ENCODE results near the gene POLR2C.

POLR2C gene

DNA sequence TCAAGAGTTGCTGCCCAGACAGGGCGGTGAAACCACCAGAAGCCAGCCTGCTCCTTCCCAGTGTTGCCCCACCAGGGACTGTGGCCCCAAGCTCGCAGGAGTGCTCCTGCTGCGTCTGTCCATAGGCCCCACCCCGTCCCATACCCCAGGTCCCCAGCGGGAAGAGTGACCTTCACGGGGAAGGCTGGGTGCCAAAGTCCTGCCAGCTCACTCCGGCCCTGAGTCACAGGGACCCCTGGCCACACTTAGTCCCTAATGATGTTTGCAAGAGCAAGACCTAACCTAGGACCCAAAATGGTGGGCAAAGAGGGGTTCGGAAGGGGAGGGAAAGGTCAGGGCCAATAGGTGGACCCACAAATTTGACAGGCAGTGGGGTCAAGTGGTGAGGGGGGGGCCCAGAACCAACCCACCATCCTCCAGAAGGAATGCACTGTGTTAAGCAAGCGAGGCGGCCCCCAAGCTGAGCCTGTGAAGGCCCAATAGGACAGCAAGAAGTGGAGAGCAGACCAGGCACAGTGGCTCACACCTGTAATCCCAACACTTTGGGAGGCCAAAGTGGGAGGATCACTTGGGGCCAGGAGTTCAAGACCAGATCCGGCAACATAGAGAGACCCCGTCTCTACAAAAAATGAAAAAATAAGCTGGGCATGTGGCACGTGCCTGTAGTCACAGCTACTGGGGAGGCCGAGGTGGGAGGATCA is 20.5 kb downstream of the POLR2C start:
- Mint-ChIP-seq H3K9me3 (no peaks in the 10 kb centered on the region), H3K27ac (no peak overlapping the region), H3K27me3 (ENCODE audit: low read depth) (peaks cover 3% of the 10 kb centered on the region), H3K4me3 (peak overlapping the region; percentile 50 to 80 (median 75)), H3K4me1 (peaks cover 30% of the 10 kb centered on the region), H3K36me3 (ENCODE audit: low read depth) (no peaks in the 10 kb centered on the region)
- no peak for TF ChIP-seq CTCF (IDR thresholded peaks at IDR 0.05; ENCODE audit: unreplicated experiment in 3 of 3)

- no peaks in the 10 kb centered on the region for H3K9me3 Mint-ChIP-seq
- no peaks in the 10 kb centered on the region for H3K36me3 Mint-ChIP-seq (ENCODE audit: low read depth)
- TF ChIP-seq CTCF (IDR thresholded peaks at IDR 0.05; ENCODE audit: unreplicated experiment in 3 of 3): no peak
- peak overlapping the region; percentile 66 to 92 (median 88) for H3K4me3 Mint-ChIP-seq
- H3K4me1 Mint-ChIP-seq: peaks cover 29% of the 10 kb centered on the region
- H3K27ac Mint-ChIP-seq: peak overlapping the region in 1 of 3 experiments; percentile 39
- peaks cover 7% of the 10 kb centered on the region for H3K27me3 Mint-ChIP-seq (ENCODE audit: low read depth)
Measured at GRCh38 chr16:57483725-57484514, 21.4 kb downstream of the POLR2C start.

DNA sequence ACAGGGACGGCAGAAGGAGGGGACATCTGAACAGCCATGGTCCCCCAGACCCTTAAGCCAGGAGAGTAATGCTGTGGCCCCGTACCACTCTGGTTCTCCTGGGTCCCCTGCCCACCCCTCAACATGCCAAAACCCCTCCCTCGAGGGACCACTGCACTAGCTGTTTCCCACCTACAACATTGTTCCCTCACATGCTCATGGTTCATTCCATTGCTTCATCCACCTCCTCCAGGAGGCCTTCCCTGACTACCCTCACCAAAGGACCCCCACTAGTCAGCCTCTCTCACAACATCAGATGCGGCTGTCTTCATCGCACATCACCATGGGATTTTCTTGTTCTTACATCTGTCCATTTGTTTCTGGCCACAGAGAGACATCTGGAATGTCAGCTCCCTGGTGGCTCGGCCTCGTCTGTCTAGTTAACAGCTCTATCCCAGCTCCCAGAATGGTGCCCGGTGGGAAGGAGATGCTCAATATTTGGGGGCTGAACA is 22.1 kb downstream of the POLR2C start:
- Mint-ChIP-seq H3K27me3 (ENCODE audit: low read depth) (peaks cover 7% of the 10 kb centered on the region), H3K9me3 (no peaks in the 10 kb centered on the region), H3K27ac (peak overlapping the region in 1 of 3 experiments; percentile 6), H3K4me1 (peaks cover 25% of the 10 kb centered on the region), H3K36me3 (ENCODE audit: low read depth) (no peaks in the 10 kb centered on the region), H3K4me3 (peak overlapping the region; percentile 88 to 97 (median 92))
- TF ChIP-seq CTCF (IDR thresholded peaks at IDR 0.05; ENCODE audit: unreplicated experiment in 3 of 3): no peak

GRCh38 chr16:57485091-57485915 is 22.8 kb downstream of the POLR2C start:
- Mint-ChIP-seq H3K27ac (peak overlapping the region; percentile 24 to 73 (median 54)), H3K27me3 (ENCODE audit: low read depth) (peaks cover 7% of the 10 kb centered on the region), H3K4me1 (peaks cover 20% of the 10 kb centered on the region), H3K4me3 (peak overlapping the region; percentile 88 to 97 (median 92)), H3K9me3 (no peaks in the 10 kb centered on the region), H3K36me3 (ENCODE audit: low read depth) (no peaks in the 10 kb centered on the region)
- no peak for TF ChIP-seq CTCF (IDR thresholded peaks at IDR 0.05; ENCODE audit: unreplicated experiment in 3 of 3)

GRCh38 chr16:57485916-57486857 is 23.7 kb downstream of the POLR2C start, which contains the start of gene DOK4:
TSS of gene DOK4 (minus strand) at chr16:57486493. CDS start at chr16:57479507, 6,986 bp downstream.
- Mint-ChIP-seq H3K4me1 (peaks cover 20% of the 10 kb centered on the region), H3K27ac (peak within 1 kb of the TSS; percentile 67 to 92 (median 80)), H3K4me3 (peak within 1 kb of the TSS; percentile 88 to 97 (median 92)), H3K9me3 (no peaks in the 10 kb centered on the region), H3K36me3 (ENCODE audit: low read depth) (no peaks in the 10 kb centered on the region), H3K27me3 (ENCODE audit: low read depth) (peaks cover 7% of the 10 kb centered on the region)
- no peak for TF ChIP-seq CTCF (IDR thresholded peaks at IDR 0.05; ENCODE audit: unreplicated experiment in 3 of 3)
